Keratinocyte (primary cell): Measurements from ENCODE around the gene MAD1L1. TPM values are rescaled to one million over a fixed set of nuclear protein-coding genes. Genes with fewer than 3 reads are reported as not detected.

Source experiments
- DNase-seq: peaks from one replicate; pipeline ENCODE4 v3.0.0-alpha.2; 2011; ENCODE audit warnings: low read depth, missing footprints, low spot score
- FAIRE-seq: peaks from 2 replicates; lab custom pipeline; 2011; peaks lifted over from hg19 to GRCh38; lab: Jason Lieb, UNC
- H2AFZ ChIP-seq: 2 replicates; pipeline ENCODE4 v1.6.0; 2012; ENCODE audit warnings: low read length, control low read depth, inconsistent platforms; ENCODE audit not compliant: control insufficient read depth
- H3K27ac ChIP-seq: 2 replicates; pipeline ENCODE4 v1.5.1; 2011; ENCODE audit warnings: low read length; ENCODE audit not compliant: control insufficient read depth, insufficient read depth
- H3K27me3 ChIP-seq: 3 replicates; pipeline ENCODE4 v1.6.0; 2011; ENCODE audit warnings: low read length; ENCODE audit not compliant: control insufficient read depth, insufficient read depth; ENCODE audit errors: extremely low read depth
- H3K36me3 ChIP-seq, 2 experiments: 2 replicates in 1 of 2; 3 replicates in 1 of 2; pipeline ENCODE4 v1.5.1; 2011; ENCODE audit warnings: low read length in 2 of 2, mild to moderate bottlenecking in 1 of 2; ENCODE audit not compliant: control insufficient read depth in 2 of 2, insufficient read depth in 2 of 2; ENCODE audit errors: extremely low read depth in 1 of 2
- H3K4me1 ChIP-seq: 3 replicates; pipeline ENCODE4 v1.5.1; 2011; ENCODE audit warnings: low read length; ENCODE audit not compliant: control insufficient read depth, insufficient read depth; ENCODE audit errors: extremely low read depth
- H3K4me2 ChIP-seq: 3 replicates; pipeline ENCODE4 v1.6.0; 2011; ENCODE audit warnings: low read depth, low read length; ENCODE audit not compliant: control insufficient read depth, insufficient read depth; ENCODE audit errors: extremely low read depth
- H3K4me3 ChIP-seq, 3 experiments: fragments of 200-600 bp in 1 of 3; sonication (generic) in 1 of 3; 2 replicates in 2 of 3; 3 replicates in 1 of 3; pipeline ENCODE4 v1.5.1; 2011 to 2016; ENCODE audit warnings: low read length in 3 of 3, mild to moderate bottlenecking in 3 of 3, control low read depth in 2 of 3, inconsistent platforms in 1 of 3, low read depth in 1 of 3, mixed read lengths in 1 of 3, mixed run types in 1 of 3, moderate library complexity in 1 of 3; ENCODE audit not compliant: control insufficient read depth in 2 of 3, insufficient read depth in 2 of 3; ENCODE audit errors: extremely low read depth in 1 of 3
- H3K79me2 ChIP-seq: 2 replicates; pipeline ENCODE4 v1.6.0; 2012; ENCODE audit warnings: low read length; ENCODE audit not compliant: control insufficient read depth, insufficient read depth
- H3K9ac ChIP-seq: 3 replicates; pipeline ENCODE4 v1.6.0; 2011; ENCODE audit warnings: low read length; ENCODE audit not compliant: control insufficient read depth, insufficient read depth; ENCODE audit errors: extremely low read depth
- H3K9me1 ChIP-seq: 3 replicates; pipeline ENCODE4 v1.6.0; 2011; ENCODE audit warnings: low read length; ENCODE audit not compliant: control insufficient read depth, insufficient read depth; ENCODE audit errors: extremely low read depth
- H3K9me3 ChIP-seq: 2 replicates; pipeline ENCODE4 v1.5.1; 2012; ENCODE audit warnings: low read depth, low read length; ENCODE audit not compliant: control insufficient read depth
- H4K20me1 ChIP-seq: 3 replicates; pipeline ENCODE4 v1.6.0; 2011; ENCODE audit warnings: low read length; ENCODE audit not compliant: control insufficient read depth, insufficient read depth; ENCODE audit errors: extremely low read depth
- CTCF ChIP-seq, 3 experiments: IDR thresholded peaks in 1 of 3; conservative IDR thresholded peaks in 1 of 3; optimal IDR thresholded peaks in 1 of 3; 2 replicates in 2 of 3; 3 replicates in 1 of 3; pipeline versions ENCODE3 to v1.5.1; 2011; ENCODE audit warnings: low read length in 3 of 3, mild to moderate bottlenecking in 3 of 3, moderate library complexity in 2 of 3, control low read depth in 1 of 3, inconsistent platforms in 1 of 3; ENCODE audit not compliant: insufficient read depth in 2 of 3; ENCODE audit errors: extremely low read depth in 1 of 3
- EZH2 ChIP-seq: IDR thresholded peaks from one replicate; pipeline ENCODE4 v1.6.1; 2012; ENCODE audit warnings: inconsistent platforms, mild to moderate bottlenecking, low read length, moderate library complexity
- dilution Hi-C: fragments of 300-500 bp; cut with MboI; formaldehyde crosslinking; loops from one replicate; pipeline ENCODE4 v1.7.0; 2020; ENCODE audit warnings: low sequenced_read_pairs; ENCODE audit not compliant: extremely low pct_ligation_motif_present
- polyA plus RNA-seq, 5 experiments: library from polyadenylated mRNA; depleted of rRNA in 3 of 5; stranded (reverse) in 3 of 5; stranded (forward) in 1 of 5; unstranded in 1 of 5; fragments of >200 nt; gene quantifications; 1 replicate in 1 of 5; 2 replicates in 3 of 5; 3 replicates in 1 of 5; pipeline versions ENCODE4 v1.2.1 to v1.2.3, GENCODE V29; 2011 to 2012; ENCODE audit warnings: missing spikeins in 2 of 5, low read depth in 1 of 5, low replicate concordance in 1 of 5

The MAD1L1 gene
- polyA plus RNA-seq, 1 donor (not counting 4 experiments of a cell fraction or from before 2014, with no cell fraction given) = 18.0 TPM

DNA sequence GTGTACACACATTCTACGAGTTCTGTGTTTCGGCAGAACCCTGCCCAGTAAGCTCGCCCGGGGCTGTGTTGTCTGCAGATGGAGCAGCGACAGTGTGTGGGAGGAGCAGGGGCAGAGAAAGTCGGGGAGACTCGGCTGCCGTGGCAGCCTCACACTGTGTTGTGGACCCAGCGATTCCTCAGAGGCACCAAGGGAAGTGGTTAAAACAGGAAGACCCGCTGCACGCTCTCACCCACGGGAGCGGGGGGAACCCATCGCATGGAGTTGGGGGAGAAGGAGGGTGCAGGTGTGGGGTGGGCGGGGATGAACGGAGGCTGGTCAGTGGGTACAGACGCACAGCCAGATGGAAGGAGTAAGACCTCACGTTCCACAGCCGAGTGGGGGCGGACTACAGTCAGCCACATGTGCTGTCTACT is 312.5 kb downstream of the MAD1L1 start:
- FAIRE-seq = no peak
- H3K4me3 ChIP-seq = no peak overlapping the region
- no peak overlapping the region for H3K4me2 ChIP-seq

GRCh38 chr7:1919539-1920265 is 313.0 kb downstream of the MAD1L1 start:
- H3K4me3 ChIP-seq = no peak overlapping the region
- TF ChIP-seq CTCF (optimal IDR thresholded peaks at IDR 0.05 in 1 of 3, IDR thresholded peaks at IDR 0.05 in 1 of 3, conservative IDR thresholded peaks at IDR 0.05 in 1 of 3; ENCODE audit: extremely low read depth in 1 of 3, insufficient read depth in 2 of 3, low read length in 3 of 3) = no peak
- no peak for TF ChIP-seq EZH2
- no peaks in the 10 kb centered on the region for H3K9me1 ChIP-seq
- H3K27me3 ChIP-seq = no peaks in the 10 kb centered on the region
- no peak overlapping the region for H2AFZ ChIP-seq
- peaks cover 0 to 3% of the 10 kb centered on the region in 2 experiments for H3K36me3 ChIP-seq
- H4K20me1 ChIP-seq = no peaks in the 10 kb centered on the region
- no peak overlapping the region for H3K27ac ChIP-seq
- DNase-seq (no peak), FAIRE-seq (no peak)
- H3K9me3 ChIP-seq = no peaks in the 10 kb centered on the region
- no peak overlapping the region for H3K4me2 ChIP-seq
- H3K4me1 ChIP-seq = peaks cover 11% of the 10 kb centered on the region
- no peak overlapping the region for H3K9ac ChIP-seq
- dilution Hi-C loops = no loop called here
- H3K79me2 ChIP-seq = no peaks in the 10 kb centered on the region

More for the DNA sequence above, 312.5 kb downstream of the MAD1L1 start:
- no peak overlapping the region for H2AFZ ChIP-seq
- no peaks in the 10 kb centered on the region for H3K79me2 ChIP-seq
- dilution Hi-C loops = no loop called here
- H3K9me1 ChIP-seq = no peaks in the 10 kb centered on the region
- H3K36me3 ChIP-seq = peaks cover 0 to 2% of the 10 kb centered on the region in 2 experiments
- no peaks in the 10 kb centered on the region for H4K20me1 ChIP-seq
- H3K27me3 ChIP-seq = no peaks in the 10 kb centered on the region
- H3K9ac ChIP-seq = no peak overlapping the region
- no peaks in the 10 kb centered on the region for H3K9me3 ChIP-seq
- peaks cover 11% of the 10 kb centered on the region for H3K4me1 ChIP-seq
- DNase-seq = no peak
- TF ChIP-seq EZH2 = no peak
- TF ChIP-seq CTCF (optimal IDR thresholded peaks at IDR 0.05 in 1 of 3, IDR thresholded peaks at IDR 0.05 in 1 of 3, conservative IDR thresholded peaks at IDR 0.05 in 1 of 3; ENCODE audit: extremely low read depth in 1 of 3, insufficient read depth in 2 of 3, low read length in 3 of 3) = no peak
- H3K27ac ChIP-seq = no peak overlapping the region
